Measurements from ENCODE around the gene SNX15. TPM values are rescaled to one million over a fixed set of nuclear protein-coding genes. Genes with fewer than 3 reads are reported as not detected.

Gene SNX15
- total and polyA plus RNA-seq, 7 donors: 15.6 to 66.5 (median 21.7) TPM

DNA sequence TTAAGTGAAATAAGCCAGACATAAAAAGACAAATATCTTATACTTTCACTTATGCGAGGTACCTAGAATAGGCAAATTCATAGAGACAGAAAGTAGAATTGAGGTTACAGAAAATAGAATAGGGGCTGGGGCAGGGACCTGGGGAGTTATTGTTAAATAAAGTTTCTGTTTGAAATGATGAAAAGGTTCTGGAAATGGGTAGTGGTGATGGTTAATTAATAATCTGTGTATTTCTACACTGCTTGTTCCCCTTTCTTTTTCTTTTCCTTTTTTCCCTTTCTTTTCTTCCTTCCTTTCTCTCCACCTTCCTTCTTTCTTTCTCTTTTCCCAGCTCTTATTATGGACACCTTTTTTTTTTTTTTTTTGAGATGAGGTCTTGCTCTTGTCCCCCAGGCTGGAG, 28.3 kb downstream of the SNX15 start:
- ATAC-seq (no peak), DNase-seq (no peak)
- intact Hi-C loops (cut with DNase I): no loop called here
- Histone ChIP-seq H3K4me3 (no peak overlapping the region), H3K27me3 (ENCODE audit: insufficient read depth in 3 of 3, low read length in 2 of 3) (peaks cover 0 to 2% (median 0%) of the 10 kb centered on the region in 3 donors), H3K36me3 (ENCODE audit: insufficient read depth in 1 of 2, low read depth in 1 of 2) (no peaks in the 10 kb centered on the region), H3K9me3 (no peaks in the 10 kb centered on the region), H3K27ac (no peak overlapping the region), H3K4me1 (no peaks in the 10 kb centered on the region)
- 86 to 95% (median 88%) methylated on average over 1 of the region's 1 CpG for whole genome bisulfite sequencing, 3 donors
- TF ChIP-seq, protein P1, sequence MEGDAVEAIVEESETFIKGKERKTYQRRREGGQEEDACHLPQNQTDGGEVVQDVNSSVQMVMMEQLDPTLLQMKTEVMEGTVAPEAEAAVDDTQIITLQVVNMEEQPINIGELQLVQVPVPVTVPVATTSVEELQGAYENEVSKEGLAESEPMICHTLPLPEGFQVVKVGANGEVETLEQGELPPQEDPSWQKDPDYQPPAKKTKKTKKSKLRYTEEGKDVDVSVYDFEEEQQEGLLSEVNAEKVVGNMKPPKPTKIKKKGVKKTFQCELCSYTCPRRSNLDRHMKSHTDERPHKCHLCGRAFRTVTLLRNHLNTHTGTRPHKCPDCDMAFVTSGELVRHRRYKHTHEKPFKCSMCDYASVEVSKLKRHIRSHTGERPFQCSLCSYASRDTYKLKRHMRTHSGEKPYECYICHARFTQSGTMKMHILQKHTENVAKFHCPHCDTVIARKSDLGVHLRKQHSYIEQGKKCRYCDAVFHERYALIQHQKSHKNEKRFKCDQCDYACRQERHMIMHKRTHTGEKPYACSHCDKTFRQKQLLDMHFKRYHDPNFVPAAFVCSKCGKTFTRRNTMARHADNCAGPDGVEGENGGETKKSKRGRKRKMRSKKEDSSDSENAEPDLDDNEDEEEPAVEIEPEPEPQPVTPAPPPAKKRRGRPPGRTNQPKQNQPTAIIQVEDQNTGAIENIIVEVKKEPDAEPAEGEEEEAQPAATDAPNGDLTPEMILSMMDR (IDR thresholded peaks at IDR 0.05): no peak

DNA sequence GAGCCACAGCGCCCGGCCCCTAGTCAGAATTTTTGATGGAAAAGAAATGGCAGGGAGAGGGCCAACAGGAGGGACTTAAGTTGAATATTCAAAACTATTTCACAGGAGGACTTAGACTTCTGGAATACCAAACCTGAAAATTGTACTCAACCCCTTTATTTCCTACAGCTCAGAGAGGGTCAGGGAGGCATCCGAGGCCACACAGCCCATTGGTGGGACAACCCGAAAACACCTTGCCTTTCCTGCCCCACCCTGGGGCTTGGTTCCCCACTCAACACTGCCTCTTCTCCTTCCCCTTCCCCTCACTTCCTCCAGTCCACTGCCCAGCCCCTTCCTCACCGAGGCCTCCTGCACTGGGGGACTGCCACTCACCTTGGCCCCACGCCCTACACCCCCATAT, 29.8 kb downstream of the SNX15 start:
- ATAC-seq (no peak), DNase-seq (no peak)
- Histone ChIP-seq H3K27me3 (ENCODE audit: insufficient read depth in 3 of 3, low read length in 2 of 3) (peaks cover 0 to 2% (median 0%) of the 10 kb centered on the region in 3 donors), H3K36me3 (ENCODE audit: insufficient read depth in 1 of 2, low read depth in 1 of 2) (no peaks in the 10 kb centered on the region), H3K9me3 (no peaks in the 10 kb centered on the region), H3K4me3 (no peak overlapping the region), H3K4me1 (no peaks in the 10 kb centered on the region), H3K27ac (no peak overlapping the region)
- TF ChIP-seq, protein P1 (IDR thresholded peaks at IDR 0.05): no peak
- intact Hi-C loops (cut with DNase I): no loop called here
- 87 to 91% (median 88%) methylated on average over 6 of the region's 6 CpGs for WGBS, 3 donors

DNA sequence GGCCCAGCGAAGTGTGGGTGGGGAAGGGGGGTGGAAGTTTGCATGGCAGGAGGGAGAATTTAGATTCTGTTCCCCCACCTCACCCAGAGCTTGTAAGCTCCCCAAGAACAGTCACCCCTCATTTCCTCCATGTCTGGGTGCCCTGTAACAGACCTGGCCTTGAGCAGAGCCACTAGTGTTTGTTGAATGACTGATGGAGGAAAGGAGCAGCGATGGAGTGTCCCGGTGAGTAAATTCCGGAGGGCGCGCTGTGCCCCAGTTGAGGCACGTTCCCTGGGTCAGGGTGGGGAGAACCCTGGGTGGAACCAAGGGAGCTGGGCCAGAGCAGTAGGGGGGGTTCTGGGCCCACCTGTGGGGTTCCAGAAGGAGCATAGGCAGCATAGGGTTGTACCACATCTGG, 30.3 kb downstream of the SNX15 start:
- Histone ChIP-seq H3K9me3 (no peaks in the 10 kb centered on the region), H3K4me3 (no peak overlapping the region), H3K4me1 (no peaks in the 10 kb centered on the region), H3K36me3 (ENCODE audit: insufficient read depth in 1 of 2, low read depth in 1 of 2) (no peaks in the 10 kb centered on the region), H3K27ac (no peak overlapping the region), H3K27me3 (ENCODE audit: insufficient read depth in 3 of 3, low read length in 2 of 3) (peaks cover 0 to 2% (median 0%) of the 10 kb centered on the region in 3 donors)
- intact Hi-C loops (cut with DNase I): no loop called here
- ATAC-seq (no peak), DNase-seq (no peak)
- WGBS, 3 donors: 82 to 90% (median 89%) methylated on average over 7 of the region's 7 CpGs
- TF ChIP-seq, protein P1 (IDR thresholded peaks at IDR 0.05): no peak

DNA sequence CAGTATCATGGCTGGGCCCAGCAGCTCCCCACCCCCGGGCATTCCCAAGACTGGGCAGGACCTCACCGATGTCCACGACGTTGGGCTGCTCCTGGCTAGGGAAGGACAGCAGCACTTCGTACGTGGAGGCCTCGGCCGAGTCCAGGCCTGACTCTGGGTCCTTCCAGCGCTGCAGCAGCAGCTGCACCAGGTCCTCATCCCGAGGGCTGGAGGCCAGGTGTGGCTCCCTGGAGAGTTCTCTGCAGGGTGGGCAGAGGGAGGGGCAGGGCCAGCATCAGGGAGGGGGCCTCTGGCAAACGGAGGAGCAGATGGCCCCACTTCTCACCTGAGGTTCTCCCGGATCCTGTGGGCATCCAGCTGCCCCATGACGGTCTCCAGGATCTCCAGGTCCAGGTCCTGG, 30.8 kb downstream of the SNX15 start:
- ATAC-seq: no peak
- H3K36me3 ChIP-seq (ENCODE audit: insufficient read depth in 1 of 2, low read depth in 1 of 2): no peaks in the 10 kb centered on the region
- no peak overlapping the region for H3K27ac ChIP-seq
- peaks cover 0 to 2% (median 0%) of the 10 kb centered on the region in 3 donors for H3K27me3 ChIP-seq (ENCODE audit: insufficient read depth in 3 of 3, low read length in 2 of 3)
- H3K4me3 ChIP-seq: no peak overlapping the region
- H3K4me1 ChIP-seq: no peaks in the 10 kb centered on the region
- intact Hi-C loops (cut with DNase I): no loop called here
- no peaks in the 10 kb centered on the region for H3K9me3 ChIP-seq
- 55 to 60% (median 59%) methylated on average over 13 of the region's 13 CpGs for WGBS, 3 donors
- TF ChIP-seq, protein P1 (IDR thresholded peaks at IDR 0.05): no peak
- DNase-seq: no peak

DNA sequence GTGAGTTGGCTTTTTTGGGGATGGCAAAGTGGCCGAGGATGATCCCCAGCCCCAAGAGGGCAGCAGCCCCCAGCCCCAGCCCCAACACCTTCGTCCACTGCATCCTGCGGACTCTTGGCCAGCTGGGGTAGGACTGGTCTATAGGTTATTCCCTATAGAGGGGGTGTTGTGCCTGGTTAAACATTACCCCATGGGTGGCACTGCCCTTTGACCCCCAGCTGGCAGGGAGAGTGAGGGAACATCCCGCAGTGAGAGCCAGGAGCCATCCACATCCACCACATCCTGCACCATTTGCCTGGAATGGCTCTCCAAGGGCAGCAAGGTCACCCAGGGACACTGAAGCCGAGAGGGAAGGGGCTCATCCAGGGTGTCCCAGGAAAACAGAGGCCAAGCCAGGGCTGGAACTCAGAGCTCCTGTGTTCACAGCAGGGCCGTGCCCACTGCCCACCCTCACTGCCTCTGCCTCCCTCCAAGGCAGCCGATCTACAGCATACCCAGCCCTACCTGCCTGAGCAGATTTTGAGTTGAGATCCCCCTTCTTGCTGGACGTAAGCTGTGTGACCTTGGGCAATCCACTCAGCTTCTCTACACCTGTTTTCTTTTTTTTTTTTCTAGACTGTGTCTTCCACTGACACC, 31.3 kb downstream of the SNX15 start, which contains the start of gene NAALADL1:
Gene NAALADL1 (minus strand): TSS at position 135 of the 636 bp plus-strand sequence. CDS start 32 bp downstream, at position 103.
- Histone ChIP-seq H3K9me3 (no peaks in the 10 kb centered on the region), H3K4me3 (no peak within 1 kb of the TSS), H3K36me3 (ENCODE audit: insufficient read depth in 1 of 2, low read depth in 1 of 2) (no peaks in the 10 kb centered on the region), H3K27ac (no peak within 1 kb of the TSS), H3K4me1 (no peaks in the 10 kb centered on the region), H3K27me3 (ENCODE audit: insufficient read depth in 3 of 3, low read length in 2 of 3) (peaks cover 0 to 2% (median 0%) of the 10 kb centered on the region in 3 donors)
- intact Hi-C loops (cut with DNase I): no loop called here
- TF ChIP-seq, protein P1 (IDR thresholded peaks at IDR 0.05): no peak
- 70 to 77% (median 72%) methylated on average over 8 of the region's 8 CpGs for WGBS, 3 donors
- ATAC-seq: no peak
- no peak for DNase-seq

Measured in psoas muscle (tissue), 8 donors.